HCT116 (cell line): ENCODE results near the gene FOXA1. TPM values are rescaled to one million over a fixed set of nuclear protein-coding genes. Genes with fewer than 3 reads are reported as not detected.

Source experiments
- ATAC-seq: fragments of 200-7000 bp; cut with Tn5 transposase; 2 replicates; pipeline ENCODE4 v1.9.1; 2020; ENCODE audit warnings: mild to moderate bottlenecking, moderate library complexity
- BruUV-seq: library from RNA; stranded (reverse); fragments of 400-500 nt; replicated peaks from 2 replicates; lab custom pipeline; 2021; lab: Mats Ljungman, UMichigan
- CTCF ChIA-PET: fragments of 300-600 bp; sonication (Branson Sonifier 250); formaldehyde crosslinking; loops from one replicate; lab custom pipeline; 2021; ENCODE audit warnings: antibody characterized with exemption; lab: Charles Lee
- POLR2A ChIA-PET: fragments of 300-600, 350-600 bp; sonication (Branson Sonifier 250); formaldehyde crosslinking; loops from one replicate; lab custom pipeline; 2021; ENCODE audit warnings: antibody characterized with exemption; lab: Charles Lee
- RAD21 ChIA-PET, 2 experiments: fragments of 300-600 bp; sonication (Branson Sonifier 250); formaldehyde crosslinking; loops; one replicate each; lab custom pipeline; 2023; ENCODE audit warnings: low total read pairs in 2 of 2; ENCODE audit not compliant: uncharacterized antibody in 2 of 2, unreplicated experiment in 2 of 2, low non-redundant PET in 1 of 2; lab: Charles Lee
- DNase-seq: peaks from one replicate; pipeline ENCODE4 v3.0.0-alpha.2; 2010; ENCODE audit warnings: low read depth, low spot score
- H2AFZ ChIP-seq: fragments of 200-600 bp; shearing (Covaris generic), sonication (generic); 2 replicates; pipeline ENCODE4 v1.6.1; 2017; ENCODE audit warnings: low read depth, mixed run types, mixed read lengths, antibody characterized with exemption, low read length; ENCODE audit not compliant: poor library complexity, severe bottlenecking
- H3K27ac ChIP-seq: 2 replicates; pipeline ENCODE4 v1.5.1; 2012; ENCODE audit warnings: low read depth, low read length
- H3K27me3 ChIP-seq: fragments of 200-600 bp; sonication (generic); 2 replicates; pipeline ENCODE4 v1.6.1; 2016; ENCODE audit warnings: mixed run types, low read length, mixed read lengths; ENCODE audit not compliant: insufficient read depth
- H3K36me3 ChIP-seq, 2 experiments: fragments of 200-500 bp in 1 of 2; fragments of 200-600 bp in 1 of 2; sonication (Bioruptor generic) in 1 of 2; sonication (generic) in 1 of 2; 2 replicates each; pipeline versions ENCODE4 v1.5.1 to v1.6.1; 2014 to 2016; ENCODE audit warnings: low read length in 2 of 2, inconsistent platforms in 1 of 2, mixed read lengths in 1 of 2, mixed run types in 1 of 2; ENCODE audit not compliant: insufficient read depth in 2 of 2, control insufficient read depth in 1 of 2
- H3K4me1 ChIP-seq, 2 experiments: fragments of 200-600 bp in 1 of 2; sonication (generic) in 1 of 2; 2 replicates each; pipeline versions ENCODE4 v1.5.1 to v1.6.1; 2012 to 2017; ENCODE audit warnings: low read length in 2 of 2, inconsistent platforms in 1 of 2, mild to moderate bottlenecking in 1 of 2, mixed read lengths in 1 of 2, mixed run types in 1 of 2, moderate library complexity in 1 of 2; ENCODE audit not compliant: insufficient read depth in 2 of 2, control insufficient read depth in 1 of 2
- H3K4me2 ChIP-seq: fragments of 200-600 bp; sonication (generic); 2 replicates; pipeline ENCODE4 v1.6.1; 2017; ENCODE audit warnings: mixed run types, low read length, mixed read lengths
- H3K4me3 ChIP-seq, 2 experiments: fragments of 200-600 bp in 1 of 2; sonication (generic) in 1 of 2; replicated peaks in 1 of 2; 2 replicates each; pipeline ENCODE4 v1.5.1; 2011 to 2016; ENCODE audit warnings: low read length in 2 of 2, control low read depth in 1 of 2, low read depth in 1 of 2, mild to moderate bottlenecking in 1 of 2, mixed read lengths in 1 of 2, mixed run types in 1 of 2
- H3K79me2 ChIP-seq: fragments of 200-600 bp; sonication (generic); 2 replicates; pipeline ENCODE4 v1.6.1; 2017; ENCODE audit warnings: mild to moderate bottlenecking, mixed run types, low read length, moderate library complexity, mixed read lengths; ENCODE audit not compliant: insufficient read depth
- H3K9ac ChIP-seq: fragments of 200-600 bp; sonication (generic); 2 replicates; pipeline ENCODE4 v1.6.1; 2016; ENCODE audit warnings: low read length, mixed read lengths
- H3K9me2 ChIP-seq: fragments of 200-600 bp; sonication (generic), shearing (Covaris generic); 2 replicates; pipeline ENCODE4 v1.6.1; 2017; ENCODE audit warnings: mixed run types, mild to moderate bottlenecking, moderate library complexity; ENCODE audit not compliant: insufficient read depth
- H3K9me3 ChIP-seq, 2 experiments: fragments of 200-500 bp in 1 of 2; fragments of 200-600 bp in 1 of 2; sonication (Bioruptor generic) in 1 of 2; sonication (generic) in 1 of 2; 2 replicates each; pipeline ENCODE4 v1.6.1; 2014 to 2017; ENCODE audit warnings: low read length in 2 of 2, mixed read lengths in 2 of 2, inconsistent platforms in 1 of 2, low read depth in 1 of 2, mild to moderate bottlenecking in 1 of 2, mixed run types in 1 of 2, moderate library complexity in 1 of 2; ENCODE audit not compliant: control insufficient read depth in 1 of 2, insufficient read depth in 1 of 2
- H4K20me1 ChIP-seq: fragments of 200-600 bp; sonication (generic), shearing (Covaris generic); 2 replicates; pipeline ENCODE4 v1.6.1; 2017; ENCODE audit warnings: mixed run types, mild to moderate bottlenecking, moderate library complexity; ENCODE audit not compliant: insufficient read depth
- CBX3 ChIP-seq: IDR thresholded peaks from 2 replicates; pipeline ENCODE4 v1.6.1; 2012; ENCODE audit warnings: low read depth
- EGR1 ChIP-seq: IDR thresholded peaks from 2 replicates; pipeline ENCODE4 v1.6.1; 2012; ENCODE audit warnings: low read depth
- EZH2 ChIP-seq: fragments of 200-600 bp; sonication (generic); IDR thresholded peaks from 2 replicates; pipeline ENCODE4 v1.6.1; 2017; ENCODE audit warnings: antibody characterized with exemption, mixed run types
- EZH2phosphoT487 ChIP-seq: fragments of 200-600 bp; IDR thresholded peaks from 2 replicates; pipeline ENCODE4 v1.6.1; 2018; ENCODE audit warnings: antibody characterized with exemption, borderline replicate concordance
- FOSL1 ChIP-seq: IDR thresholded peaks from 2 replicates; pipeline ENCODE4 v1.6.1; 2012; ENCODE audit warnings: low read depth
- JUND ChIP-seq: IDR thresholded peaks from 2 replicates; pipeline ENCODE4 v1.6.1; 2012
- POLR2A ChIP-seq: IDR thresholded peaks from 2 replicates; pipeline ENCODE4 v1.7.0; 2011; ENCODE audit warnings: borderline replicate concordance; ENCODE audit not compliant: insufficient read depth, insufficient read length; ENCODE audit errors: extremely low read depth
- POLR2AphosphoS5 ChIP-seq: IDR thresholded peaks from 2 replicates; pipeline ENCODE4 v1.6.1; 2011; ENCODE audit warnings: mild to moderate bottlenecking, low read depth, low read length, moderate library complexity
- RAD21 ChIP-seq: IDR thresholded peaks from 2 replicates; pipeline ENCODE4 v1.6.1; 2012; ENCODE audit warnings: low read depth, mild to moderate bottlenecking
- SRF ChIP-seq: IDR thresholded peaks from 2 replicates; pipeline ENCODE4 v1.6.1; 2012; ENCODE audit warnings: low read depth
- ZBTB33 ChIP-seq: IDR thresholded peaks from 2 replicates; pipeline ENCODE4 v1.6.1; 2011; ENCODE audit warnings: mild to moderate bottlenecking, low read length, moderate library complexity; ENCODE audit not compliant: insufficient replicate concordance; ENCODE audit errors: extremely low read depth
- intact Hi-C: fragments of 100-400 bp; cut with micrococcal nuclease; formaldehyde crosslinking; loops from 2 replicates; pipeline ENCODE4 v1.10.0; 2022
- total RNA-seq: library from RNA; stranded (reverse); gene quantifications from one replicate; pipeline ENCODE4 v1.2.1, GENCODE V29; 2021; ENCODE audit not compliant: unreplicated experiment
- TF ChIP-seq, protein P1 (sequence below): IDR thresholded peaks from 2 replicates; pipeline ENCODE4 v1.6.1; 2012; ENCODE audit warnings: low read depth

FOXA1 gene
- total RNA-seq, 1 experiment from 2014 or later: 1.3 TPM

GRCh38 chr14:37642125-37642524 lies 47.1 kb upstream of the FOXA1 start:
- POLR2A ChIA-PET: no interaction called here
- Histone ChIP-seq H3K79me2 (no peaks in the 10 kb centered on the region), H3K4me1 (no peaks in the 10 kb centered on the region), H2AFZ (no peak overlapping the region), H3K9ac (no peak overlapping the region), H3K9me2 (no peaks in the 10 kb centered on the region), H3K4me2 (no peak overlapping the region), H3K36me3 (no peaks in the 10 kb centered on the region), H3K27me3 (no peaks in the 10 kb centered on the region)
- ATAC-seq: no peak
- DNase-seq: no peak
- TF ChIP-seq POLR2AphosphoS5: no peak
- TF ChIP-seq CBX3: no peak
- no peak for TF ChIP-seq ZBTB33
- TF ChIP-seq JUND: no peak
- no peak for TF ChIP-seq RAD21
- TF ChIP-seq POLR2A: no peak
- TF ChIP-seq FOSL1: no peak
- TF ChIP-seq EZH2: no peak
- TF ChIP-seq, protein P1, sequence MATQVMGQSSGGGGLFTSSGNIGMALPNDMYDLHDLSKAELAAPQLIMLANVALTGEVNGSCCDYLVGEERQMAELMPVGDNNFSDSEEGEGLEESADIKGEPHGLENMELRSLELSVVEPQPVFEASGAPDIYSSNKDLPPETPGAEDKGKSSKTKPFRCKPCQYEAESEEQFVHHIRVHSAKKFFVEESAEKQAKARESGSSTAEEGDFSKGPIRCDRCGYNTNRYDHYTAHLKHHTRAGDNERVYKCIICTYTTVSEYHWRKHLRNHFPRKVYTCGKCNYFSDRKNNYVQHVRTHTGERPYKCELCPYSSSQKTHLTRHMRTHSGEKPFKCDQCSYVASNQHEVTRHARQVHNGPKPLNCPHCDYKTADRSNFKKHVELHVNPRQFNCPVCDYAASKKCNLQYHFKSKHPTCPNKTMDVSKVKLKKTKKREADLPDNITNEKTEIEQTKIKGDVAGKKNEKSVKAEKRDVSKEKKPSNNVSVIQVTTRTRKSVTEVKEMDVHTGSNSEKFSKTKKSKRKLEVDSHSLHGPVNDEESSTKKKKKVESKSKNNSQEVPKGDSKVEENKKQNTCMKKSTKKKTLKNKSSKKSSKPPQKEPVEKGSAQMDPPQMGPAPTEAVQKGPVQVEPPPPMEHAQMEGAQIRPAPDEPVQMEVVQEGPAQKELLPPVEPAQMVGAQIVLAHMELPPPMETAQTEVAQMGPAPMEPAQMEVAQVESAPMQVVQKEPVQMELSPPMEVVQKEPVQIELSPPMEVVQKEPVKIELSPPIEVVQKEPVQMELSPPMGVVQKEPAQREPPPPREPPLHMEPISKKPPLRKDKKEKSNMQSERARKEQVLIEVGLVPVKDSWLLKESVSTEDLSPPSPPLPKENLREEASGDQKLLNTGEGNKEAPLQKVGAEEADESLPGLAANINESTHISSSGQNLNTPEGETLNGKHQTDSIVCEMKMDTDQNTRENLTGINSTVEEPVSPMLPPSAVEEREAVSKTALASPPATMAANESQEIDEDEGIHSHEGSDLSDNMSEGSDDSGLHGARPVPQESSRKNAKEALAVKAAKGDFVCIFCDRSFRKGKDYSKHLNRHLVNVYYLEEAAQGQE: no peak
- no peak for TF ChIP-seq EZH2phosphoT487
- TF ChIP-seq EGR1: no peak
- TF ChIP-seq SRF: no peak
- TF ChIP-seq, all 23 proteins: peak for 0
- ChIA-PET CTCF (no interaction called here), RAD21 (no interaction called here)
- BruUV-seq: no TSS peak
- Histone ChIP-seq H4K20me1 (no peaks in the 10 kb centered on the region), H3K4me3 (no peak overlapping the region), H3K9me3 (no peaks in the 10 kb centered on the region), H3K27ac (no peak overlapping the region)
- intact Hi-C loops: no loop called here
